Ureter (tissue), 1 donor: ENCODE measurements around the gene RAD52. TPM values are rescaled to one million over a fixed set of nuclear protein-coding genes. Genes with fewer than 3 reads are reported as not detected.

Source experiments
- DNase-seq: peaks from one replicate; pipeline ENCODE4 v3.0.0-alpha.2; 2020; ENCODE audit warnings: low spot score
- total RNA-seq: library from RNA; stranded (reverse); gene quantifications from one replicate; pipeline ENCODE4 v1.2.4, GENCODE V29; 2023
- donor health status: DM: yes; HTN: yes; CAD: no.

Gene RAD52
- total RNA-seq, 1 donor from 2014 or later: 24.0 TPM

GRCh38 chr12:870378-870777 lies 79.1 kb downstream of the RAD52 start:
- DNase-seq: no peak

GRCh38 chr12:868722-869121 lies 80.8 kb downstream of the RAD52 start:
- DNase-seq: no peak

- no peak for DNase-seq
Measured at GRCh38 chr12:867905-868304, 81.6 kb downstream of the RAD52 start.

GRCh38 chr12:865614-866013 lies 83.9 kb downstream of the RAD52 start:
- no peak for DNase-seq

GRCh38 chr12:863285-863684 lies 86.2 kb downstream of the RAD52 start:
- no peak for DNase-seq

- DNase-seq: no peak
Measured at GRCh38 chr12:862303-862911, 87.1 kb downstream of the RAD52 start.

Other genes starting within 250 kb of the RAD52 start
- 203 TPM for gene WNK1, start 197.1 kb downstream of the RAD52 start, total RNA-seq
- 99.2 TPM for gene ERC1, start 41.5 kb upstream of the RAD52 start, total RNA-seq